Caco-2 (cell line): Measurements from ENCODE around the gene MAMDC2. TPM values are rescaled to one million over a fixed set of nuclear protein-coding genes. Genes with fewer than 3 reads are reported as not detected.

Experiments used
- BruUV-seq: library from RNA; stranded (reverse); fragments of 400-500 nt; replicated peaks from 2 replicates; lab custom pipeline; 2021; lab: Mats Ljungman, UMichigan
- CTCF ChIA-PET: fragments of 300-600 bp; sonication (Branson Sonifier 250); formaldehyde crosslinking; loops from one replicate; lab custom pipeline; 2022; ENCODE audit warnings: antibody characterized with exemption; lab: Charles Lee
- POLR2A ChIA-PET: fragments of 300-600 bp; sonication (Branson Sonifier 250); formaldehyde crosslinking; loops from one replicate; lab custom pipeline; 2022; ENCODE audit warnings: antibody characterized with exemption; lab: Charles Lee
- DNase-seq, 2 experiments: peaks; one replicate each; pipeline versions ENCODE4 v3.0.0 to v3.0.0-alpha.2; 2020 to 2022
- H3K27me3 ChIP-seq: replicated peaks from 2 replicates; pipeline ENCODE4 v1.6.0; 2011; ENCODE audit warnings: low read length; ENCODE audit not compliant: control insufficient read depth, insufficient read depth
- H3K36me3 ChIP-seq: 2 replicates; pipeline ENCODE4 v1.5.1; 2011; ENCODE audit warnings: low read length; ENCODE audit not compliant: control insufficient read depth, insufficient read depth
- H3K4me1 ChIP-seq: fragments of 250-450 bp; sonication (Bioruptor Pico); 2 replicates; pipeline ENCODE4 v1.5.1; 2020; ENCODE audit warnings: mild to moderate bottlenecking
- H3K4me3 ChIP-seq: 2 replicates; pipeline ENCODE4 v1.5.1; 2011; ENCODE audit warnings: low read depth, mild to moderate bottlenecking, control low read depth, low read length
- H3K9me3 ChIP-seq: fragments of 250-450 bp; sonication (Bioruptor Pico); 2 replicates; pipeline ENCODE4 v1.5.1; 2020; ENCODE audit warnings: mild to moderate bottlenecking, moderate library complexity
- H3K27ac Mint-ChIP-seq: one replicate; pipeline ENCODE4 v1.8.0; 2022; ENCODE audit warnings: mixed read lengths; ENCODE audit not compliant: unreplicated experiment
- H3K27me3 Mint-ChIP-seq: one replicate; pipeline ENCODE4 v1.8.0; 2022; ENCODE audit warnings: mixed read lengths; ENCODE audit not compliant: insufficient read depth, unreplicated experiment
- H3K36me3 Mint-ChIP-seq: one replicate; pipeline ENCODE4 v1.8.0; 2022; ENCODE audit warnings: mild to moderate bottlenecking, mixed read lengths; ENCODE audit not compliant: insufficient read depth, unreplicated experiment
- H3K4me1 Mint-ChIP-seq: one replicate; pipeline ENCODE4 v1.8.0; 2022; ENCODE audit warnings: low read depth, mixed read lengths; ENCODE audit not compliant: unreplicated experiment
- H3K4me3 Mint-ChIP-seq: one replicate; pipeline ENCODE4 v1.8.0; 2022; ENCODE audit warnings: mild to moderate bottlenecking, moderate library complexity, mixed read lengths; ENCODE audit not compliant: unreplicated experiment
- H3K9me3 Mint-ChIP-seq: one replicate; pipeline ENCODE4 v1.8.0; 2022; ENCODE audit warnings: mixed read lengths; ENCODE audit not compliant: unreplicated experiment
- CTCF ChIP-seq, 2 experiments: fragments of 200-600 bp in 1 of 2; IDR thresholded peaks; 1 replicate in 1 of 2; 2 replicates in 1 of 2; pipeline versions ENCODE4 v1.5.1 to v1.8.0; 2011 to 2022; ENCODE audit warnings: antibody characterized with exemption in 1 of 2, control low read depth in 1 of 2, inconsistent platforms in 1 of 2, low read depth in 1 of 2, low read length in 1 of 2, mild to moderate bottlenecking in 1 of 2, moderate library complexity in 1 of 2; ENCODE audit not compliant: insufficient read depth in 1 of 2, severe bottlenecking in 1 of 2, unreplicated experiment in 1 of 2
- intact Hi-C: fragments of 100-400 bp; cut with micrococcal nuclease; formaldehyde crosslinking; loops from one replicate; pipeline ENCODE4 v1.10.0; 2022; ENCODE audit not compliant: unreplicated experiment
- total RNA-seq: library from RNA; stranded (reverse); gene quantifications from 2 replicates; pipeline ENCODE4 v1.2.3, GENCODE V29; 2022

Gene MAMDC2
- total RNA-seq, 1 experiment from 2014 or later = not detected

GRCh38 chr9:70065572-70065971, 21.9 kb downstream of the MAMDC2 start:
- H3K27me3 ChIP-seq = no peaks in the 10 kb centered on the region
- Mint-ChIP-seq H3K4me1 (no peaks in the 10 kb centered on the region), H3K27me3 (no peaks in the 10 kb centered on the region), H3K27ac (no peak overlapping the region), H3K9me3 (no peaks in the 10 kb centered on the region), H3K4me3 (no peak overlapping the region), H3K36me3 (no peaks in the 10 kb centered on the region)
- TF ChIP-seq CTCF (IDR thresholded peaks at IDR 0.05; ENCODE audit: insufficient read depth in 1 of 2, low read depth in 1 of 2, low read length in 1 of 2, severe bottlenecking in 1 of 2, unreplicated experiment in 1 of 2) = no peak
- H3K4me3 ChIP-seq = no peak overlapping the region
- CTCF ChIA-PET = no interaction called here
- no peaks in the 10 kb centered on the region for H3K4me1 ChIP-seq
- intact Hi-C loops = no loop called here
- POLR2A ChIA-PET = no interaction called here
- no peak for DNase-seq
- H3K9me3 ChIP-seq = no peaks in the 10 kb centered on the region
- no TSS peak for BruUV-seq
- no peaks in the 10 kb centered on the region for H3K36me3 ChIP-seq

GRCh38 chr9:70066418-70066817, 22.8 kb downstream of the MAMDC2 start:
- Histone ChIP-seq H3K9me3 (no peaks in the 10 kb centered on the region), H3K36me3 (no peaks in the 10 kb centered on the region), H3K4me3 (no peak overlapping the region), H3K27me3 (no peaks in the 10 kb centered on the region), H3K4me1 (no peaks in the 10 kb centered on the region)
- Mint-ChIP-seq H3K36me3 (no peaks in the 10 kb centered on the region), H3K9me3 (no peaks in the 10 kb centered on the region), H3K27me3 (no peaks in the 10 kb centered on the region), H3K27ac (no peak overlapping the region), H3K4me3 (no peak overlapping the region), H3K4me1 (no peaks in the 10 kb centered on the region)
- DNase-seq = no peak
- POLR2A ChIA-PET = no interaction called here
- BruUV-seq = no TSS peak
- intact Hi-C loops = no loop called here
- TF ChIP-seq CTCF (IDR thresholded peaks at IDR 0.05; ENCODE audit: insufficient read depth in 1 of 2, low read depth in 1 of 2, low read length in 1 of 2, severe bottlenecking in 1 of 2, unreplicated experiment in 1 of 2) = no peak
- CTCF ChIA-PET = no interaction called here

- intact Hi-C loops = no loop called here
- no peak overlapping the region for H3K4me3 Mint-ChIP-seq
- POLR2A ChIA-PET = no interaction called here
- no peak for DNase-seq
- H3K4me1 Mint-ChIP-seq = no peaks in the 10 kb centered on the region
- no peaks in the 10 kb centered on the region for H3K36me3 Mint-ChIP-seq
- no TSS peak for BruUV-seq
- H3K9me3 Mint-ChIP-seq = no peaks in the 10 kb centered on the region
- Histone ChIP-seq H3K27me3 (no peaks in the 10 kb centered on the region), H3K9me3 (no peaks in the 10 kb centered on the region), H3K4me3 (no peak overlapping the region), H3K36me3 (no peaks in the 10 kb centered on the region), H3K4me1 (no peaks in the 10 kb centered on the region)
- no peaks in the 10 kb centered on the region for H3K27me3 Mint-ChIP-seq
- H3K27ac Mint-ChIP-seq = no peak overlapping the region
- CTCF ChIA-PET = no interaction called here
- TF ChIP-seq CTCF (IDR thresholded peaks at IDR 0.05; ENCODE audit: insufficient read depth in 1 of 2, low read depth in 1 of 2, low read length in 1 of 2, severe bottlenecking in 1 of 2, unreplicated experiment in 1 of 2) = no peak
These were observed 23.2 kb downstream of the MAMDC2 start for GRCh38 chr9:70066874-70067273.
